Measurements from ENCODE around the gene IGFL2. TPM values are rescaled to one million over a fixed set of nuclear protein-coding genes. Genes with fewer than 3 reads are reported as not detected.

Gene IGFL2
- total and polyA plus RNA-seq, 4 donors = 0.08 TPM; not detected in 3

DNA sequence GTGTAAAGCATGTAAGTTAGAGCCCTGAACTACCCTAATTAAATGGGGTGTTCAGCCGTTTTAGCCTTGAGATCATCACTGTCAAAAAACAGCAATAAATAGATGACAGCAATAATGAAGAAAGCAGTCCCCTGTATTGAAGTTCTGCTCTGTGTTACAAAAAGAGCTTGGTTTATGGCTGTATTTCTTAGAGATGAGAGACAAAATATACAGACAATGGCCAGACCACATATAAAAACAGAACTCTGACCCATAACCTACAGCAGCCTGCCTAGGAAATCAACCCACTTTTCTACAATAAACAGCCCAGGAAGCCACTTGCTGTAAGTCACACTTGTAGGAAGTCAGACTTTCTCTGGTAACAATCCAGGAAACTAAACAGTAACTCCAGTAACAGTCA lies 34.3 kb upstream of the IGFL2 start:
- Histone ChIP-seq H3K36me3 (ENCODE audit: control insufficient read depth in 4 of 4, insufficient read depth in 3 of 4, low read depth in 1 of 4, low read length in 3 of 4) (no peaks in the 10 kb centered on the region), H3K9ac (ENCODE audit: low read depth in 1 of 2, low read length in 2 of 2) (no peak overlapping the region), H3K27ac (ENCODE audit: low read depth in 1 of 2, low read length in 2 of 2) (no peak overlapping the region), H3K27me3 (ENCODE audit: control insufficient read depth in 4 of 4, insufficient read depth in 4 of 4, low read length in 3 of 4) (no peaks in the 10 kb centered on the region), H3K4me3 (ENCODE audit: low read depth in 1 of 3, low read length in 3 of 3) (no peak overlapping the region), H3K9me3 (ENCODE audit: control insufficient read depth in 4 of 4, low read length in 3 of 4) (no peaks in the 10 kb centered on the region), H3K4me1 (ENCODE audit: control insufficient read depth in 4 of 4, insufficient read depth in 4 of 4, low read length in 3 of 4) (no peaks in the 10 kb centered on the region)
- TF ChIP-seq CTCF (IDR thresholded peaks at IDR 0.05; ENCODE audit: low read depth, low read length, missing input control) (no peak), GABPA (IDR thresholded peaks at IDR 0.05 in 1 of 2, conservative IDR thresholded peaks at IDR 0.05 in 1 of 2) (no peak), JUND (IDR thresholded peaks at IDR 0.05) (no peak), RXRA (IDR thresholded peaks at IDR 0.05) (no peak), MAX (IDR thresholded peaks at IDR 0.05) (no peak), RAD21 (IDR thresholded peaks at IDR 0.05) (no peak), EGR1 (IDR thresholded peaks at IDR 0.05; ENCODE audit: low read depth in 2 of 2) (no peak), HNF4A (conservative IDR thresholded peaks at IDR 0.05) (no peak), SP1 (IDR thresholded peaks at IDR 0.05) (no peak), HNF4G (IDR thresholded peaks at IDR 0.05) (no peak), NR2F2 (IDR thresholded peaks at IDR 0.05) (no peak), FOXA1 (IDR thresholded peaks at IDR 0.05) (no peak), ZBTB33 (IDR thresholded peaks at IDR 0.05) (no peak), FOXA2 (IDR thresholded peaks at IDR 0.05) (no peak), TAF1 (conservative IDR thresholded peaks at IDR 0.05) (no peak), YY1 (IDR thresholded peaks at IDR 0.05) (no peak)
- TF ChIP-seq, protein P1, sequence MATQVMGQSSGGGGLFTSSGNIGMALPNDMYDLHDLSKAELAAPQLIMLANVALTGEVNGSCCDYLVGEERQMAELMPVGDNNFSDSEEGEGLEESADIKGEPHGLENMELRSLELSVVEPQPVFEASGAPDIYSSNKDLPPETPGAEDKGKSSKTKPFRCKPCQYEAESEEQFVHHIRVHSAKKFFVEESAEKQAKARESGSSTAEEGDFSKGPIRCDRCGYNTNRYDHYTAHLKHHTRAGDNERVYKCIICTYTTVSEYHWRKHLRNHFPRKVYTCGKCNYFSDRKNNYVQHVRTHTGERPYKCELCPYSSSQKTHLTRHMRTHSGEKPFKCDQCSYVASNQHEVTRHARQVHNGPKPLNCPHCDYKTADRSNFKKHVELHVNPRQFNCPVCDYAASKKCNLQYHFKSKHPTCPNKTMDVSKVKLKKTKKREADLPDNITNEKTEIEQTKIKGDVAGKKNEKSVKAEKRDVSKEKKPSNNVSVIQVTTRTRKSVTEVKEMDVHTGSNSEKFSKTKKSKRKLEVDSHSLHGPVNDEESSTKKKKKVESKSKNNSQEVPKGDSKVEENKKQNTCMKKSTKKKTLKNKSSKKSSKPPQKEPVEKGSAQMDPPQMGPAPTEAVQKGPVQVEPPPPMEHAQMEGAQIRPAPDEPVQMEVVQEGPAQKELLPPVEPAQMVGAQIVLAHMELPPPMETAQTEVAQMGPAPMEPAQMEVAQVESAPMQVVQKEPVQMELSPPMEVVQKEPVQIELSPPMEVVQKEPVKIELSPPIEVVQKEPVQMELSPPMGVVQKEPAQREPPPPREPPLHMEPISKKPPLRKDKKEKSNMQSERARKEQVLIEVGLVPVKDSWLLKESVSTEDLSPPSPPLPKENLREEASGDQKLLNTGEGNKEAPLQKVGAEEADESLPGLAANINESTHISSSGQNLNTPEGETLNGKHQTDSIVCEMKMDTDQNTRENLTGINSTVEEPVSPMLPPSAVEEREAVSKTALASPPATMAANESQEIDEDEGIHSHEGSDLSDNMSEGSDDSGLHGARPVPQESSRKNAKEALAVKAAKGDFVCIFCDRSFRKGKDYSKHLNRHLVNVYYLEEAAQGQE (IDR thresholded peaks at IDR 0.05) = no peak
- TF ChIP-seq, protein P2, sequence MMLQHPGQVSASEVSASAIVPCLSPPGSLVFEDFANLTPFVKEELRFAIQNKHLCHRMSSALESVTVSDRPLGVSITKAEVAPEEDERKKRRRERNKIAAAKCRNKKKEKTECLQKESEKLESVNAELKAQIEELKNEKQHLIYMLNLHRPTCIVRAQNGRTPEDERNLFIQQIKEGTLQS (IDR thresholded peaks at IDR 0.05) = no peak
- WGBS = 24% methylated on average over 1 of the region's 1 CpG
- no peak for DNase-seq (ENCODE audit: low spot score)
